Caco-2 (cell line): ENCODE measurements around the gene BLOC1S4. TPM values are rescaled to one million over a fixed set of nuclear protein-coding genes. Genes with fewer than 3 reads are reported as not detected.

ENCODE experiments used
- BruUV-seq: library from RNA; stranded (reverse); fragments of 400-500 nt; replicated peaks from 2 replicates; lab custom pipeline; 2021; lab: Mats Ljungman, UMichigan
- CTCF ChIA-PET: fragments of 300-600 bp; sonication (Branson Sonifier 250); formaldehyde crosslinking; loops from one replicate; lab custom pipeline; 2022; ENCODE audit warnings: antibody characterized with exemption; lab: Charles Lee
- POLR2A ChIA-PET: fragments of 300-600 bp; sonication (Branson Sonifier 250); formaldehyde crosslinking; loops from one replicate; lab custom pipeline; 2022; ENCODE audit warnings: antibody characterized with exemption; lab: Charles Lee
- DNase-seq, 2 experiments: peaks; one replicate each; pipeline versions ENCODE4 v3.0.0 to v3.0.0-alpha.2; 2020 to 2022
- H3K27me3 ChIP-seq: replicated peaks from 2 replicates; pipeline ENCODE4 v1.6.0; 2011; ENCODE audit warnings: low read length; ENCODE audit not compliant: control insufficient read depth, insufficient read depth
- H3K36me3 ChIP-seq: 2 replicates; pipeline ENCODE4 v1.5.1; 2011; ENCODE audit warnings: low read length; ENCODE audit not compliant: control insufficient read depth, insufficient read depth
- H3K4me1 ChIP-seq: fragments of 250-450 bp; sonication (Bioruptor Pico); 2 replicates; pipeline ENCODE4 v1.5.1; 2020; ENCODE audit warnings: mild to moderate bottlenecking
- H3K4me3 ChIP-seq: 2 replicates; pipeline ENCODE4 v1.5.1; 2011; ENCODE audit warnings: low read depth, mild to moderate bottlenecking, control low read depth, low read length
- H3K9me3 ChIP-seq: fragments of 250-450 bp; sonication (Bioruptor Pico); 2 replicates; pipeline ENCODE4 v1.5.1; 2020; ENCODE audit warnings: mild to moderate bottlenecking, moderate library complexity
- H3K27ac Mint-ChIP-seq: one replicate; pipeline ENCODE4 v1.8.0; 2022; ENCODE audit warnings: mixed read lengths; ENCODE audit not compliant: unreplicated experiment
- H3K27me3 Mint-ChIP-seq: one replicate; pipeline ENCODE4 v1.8.0; 2022; ENCODE audit warnings: mixed read lengths; ENCODE audit not compliant: insufficient read depth, unreplicated experiment
- H3K36me3 Mint-ChIP-seq: one replicate; pipeline ENCODE4 v1.8.0; 2022; ENCODE audit warnings: mild to moderate bottlenecking, mixed read lengths; ENCODE audit not compliant: insufficient read depth, unreplicated experiment
- H3K4me1 Mint-ChIP-seq: one replicate; pipeline ENCODE4 v1.8.0; 2022; ENCODE audit warnings: low read depth, mixed read lengths; ENCODE audit not compliant: unreplicated experiment
- H3K4me3 Mint-ChIP-seq: one replicate; pipeline ENCODE4 v1.8.0; 2022; ENCODE audit warnings: mild to moderate bottlenecking, moderate library complexity, mixed read lengths; ENCODE audit not compliant: unreplicated experiment
- H3K9me3 Mint-ChIP-seq: one replicate; pipeline ENCODE4 v1.8.0; 2022; ENCODE audit warnings: mixed read lengths; ENCODE audit not compliant: unreplicated experiment
- intact Hi-C: fragments of 100-400 bp; cut with micrococcal nuclease; formaldehyde crosslinking; loops from one replicate; pipeline ENCODE4 v1.10.0; 2022; ENCODE audit not compliant: unreplicated experiment
- total RNA-seq: library from RNA; stranded (reverse); gene quantifications from 2 replicates; pipeline ENCODE4 v1.2.3, GENCODE V29; 2022
- TF ChIP-seq, protein P1 (sequence below), 2 experiments: fragments of 200-600 bp in 1 of 2; IDR thresholded peaks; 1 replicate in 1 of 2; 2 replicates in 1 of 2; pipeline versions ENCODE4 v1.5.1 to v1.8.0; 2011 to 2022; ENCODE audit warnings: antibody characterized with exemption in 1 of 2, control low read depth in 1 of 2, inconsistent platforms in 1 of 2, low read depth in 1 of 2, low read length in 1 of 2, mild to moderate bottlenecking in 1 of 2, moderate library complexity in 1 of 2; ENCODE audit not compliant: insufficient read depth in 1 of 2, severe bottlenecking in 1 of 2, unreplicated experiment in 1 of 2

Gene BLOC1S4
- total RNA-seq, 1 experiment from 2014 or later, result 17.2 TPM

DNA sequence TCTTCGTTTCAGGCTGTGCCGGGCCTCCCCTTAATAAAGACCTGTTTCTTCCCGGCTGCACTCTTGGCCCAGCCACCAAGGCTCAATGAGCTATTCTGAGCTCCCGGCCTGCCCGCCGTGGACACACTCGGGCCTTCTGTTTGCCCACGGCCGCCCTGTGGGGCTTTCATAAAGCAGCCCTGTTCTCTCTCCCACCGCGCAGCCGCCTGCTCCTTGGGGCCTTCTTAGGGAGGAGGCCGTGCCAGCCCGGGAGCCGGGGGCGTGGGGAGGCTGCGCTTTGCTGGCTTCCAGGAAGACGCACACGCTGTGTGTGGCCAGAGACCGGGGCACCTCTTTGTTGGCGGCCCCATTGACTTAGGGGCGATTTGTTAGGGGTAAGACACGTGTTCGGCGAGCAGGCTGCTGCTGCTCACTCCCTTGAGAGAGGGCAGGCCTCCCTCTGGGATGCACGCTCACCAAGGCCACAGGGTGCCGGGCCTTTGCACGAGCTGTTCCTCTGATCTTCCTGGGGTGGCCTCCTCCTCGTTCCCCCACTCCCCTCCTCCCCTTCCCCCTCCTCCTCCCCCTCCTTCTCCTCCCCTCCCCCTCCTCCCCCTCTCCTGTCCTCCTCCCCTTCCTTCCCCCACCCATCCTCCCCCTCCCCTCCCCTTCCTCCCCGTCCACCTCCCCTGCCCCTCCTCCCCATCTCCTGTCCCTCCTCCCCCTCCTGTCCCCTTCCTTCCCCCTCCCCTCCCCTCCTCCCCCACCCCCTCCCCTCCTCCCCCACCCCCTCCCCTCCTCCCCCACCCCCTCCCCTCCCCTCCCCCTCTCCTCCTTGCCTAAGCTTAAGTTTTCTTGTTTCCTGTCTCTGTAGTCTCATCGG, 11.3 kb downstream of the BLOC1S4 start:
- no peak overlapping the region for H3K4me3 Mint-ChIP-seq

DNA sequence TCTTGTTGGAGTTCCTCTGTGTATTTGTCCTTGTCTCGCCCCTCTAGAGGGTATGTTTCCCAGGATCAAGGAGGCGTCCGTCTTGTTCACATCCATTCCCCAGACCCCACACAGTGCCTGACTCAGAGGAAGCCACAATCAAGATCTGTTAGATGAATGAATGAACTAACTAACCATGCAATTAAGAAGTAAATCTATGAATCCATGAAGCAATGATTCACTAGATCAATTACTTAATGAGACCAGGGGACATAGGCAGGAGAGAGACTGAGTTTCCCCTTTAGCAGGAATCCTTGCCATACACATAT, 11.9 kb downstream of the BLOC1S4 start:
- POLR2A ChIA-PET, result no interaction called here
- H3K4me3 ChIP-seq, result no peak overlapping the region
- no peaks in the 10 kb centered on the region for H3K36me3 ChIP-seq
- peaks cover 7% of the 10 kb centered on the region; the same call in 1 of the 2 replicates for H3K4me1 ChIP-seq
- Mint-ChIP-seq H3K36me3 (no peaks in the 10 kb centered on the region), H3K9me3 (no peaks in the 10 kb centered on the region), H3K27ac (no peak overlapping the region), H3K4me3 (no peak overlapping the region), H3K27me3 (no peaks in the 10 kb centered on the region), H3K4me1 (no peaks in the 10 kb centered on the region)
- TF ChIP-seq, protein P1, sequence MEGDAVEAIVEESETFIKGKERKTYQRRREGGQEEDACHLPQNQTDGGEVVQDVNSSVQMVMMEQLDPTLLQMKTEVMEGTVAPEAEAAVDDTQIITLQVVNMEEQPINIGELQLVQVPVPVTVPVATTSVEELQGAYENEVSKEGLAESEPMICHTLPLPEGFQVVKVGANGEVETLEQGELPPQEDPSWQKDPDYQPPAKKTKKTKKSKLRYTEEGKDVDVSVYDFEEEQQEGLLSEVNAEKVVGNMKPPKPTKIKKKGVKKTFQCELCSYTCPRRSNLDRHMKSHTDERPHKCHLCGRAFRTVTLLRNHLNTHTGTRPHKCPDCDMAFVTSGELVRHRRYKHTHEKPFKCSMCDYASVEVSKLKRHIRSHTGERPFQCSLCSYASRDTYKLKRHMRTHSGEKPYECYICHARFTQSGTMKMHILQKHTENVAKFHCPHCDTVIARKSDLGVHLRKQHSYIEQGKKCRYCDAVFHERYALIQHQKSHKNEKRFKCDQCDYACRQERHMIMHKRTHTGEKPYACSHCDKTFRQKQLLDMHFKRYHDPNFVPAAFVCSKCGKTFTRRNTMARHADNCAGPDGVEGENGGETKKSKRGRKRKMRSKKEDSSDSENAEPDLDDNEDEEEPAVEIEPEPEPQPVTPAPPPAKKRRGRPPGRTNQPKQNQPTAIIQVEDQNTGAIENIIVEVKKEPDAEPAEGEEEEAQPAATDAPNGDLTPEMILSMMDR (IDR thresholded peaks at IDR 0.05; ENCODE audit: insufficient read depth in 1 of 2, low read depth in 1 of 2, low read length in 1 of 2, severe bottlenecking in 1 of 2, unreplicated experiment in 1 of 2), result no peak
- no peak for DNase-seq
- no peaks in the 10 kb centered on the region for H3K27me3 ChIP-seq
- CTCF ChIA-PET, result no interaction called here
- H3K9me3 ChIP-seq, result no peaks in the 10 kb centered on the region
- intact Hi-C loops, result no loop called here
- no TSS peak for BruUV-seq

More for the DNA sequence above, 11.3 kb downstream of the BLOC1S4 start:
- TF ChIP-seq, protein P1 (IDR thresholded peaks at IDR 0.05; ENCODE audit: insufficient read depth in 1 of 2, low read depth in 1 of 2, low read length in 1 of 2, severe bottlenecking in 1 of 2, unreplicated experiment in 1 of 2), result no peak
- ChIA-PET CTCF (no interaction called here), POLR2A (no interaction called here)
- Histone ChIP-seq H3K4me1 (peaks cover under 1% of the 10 kb centered on the region; the same call in 1 of the 2 replicates), H3K4me3 (no peak overlapping the region), H3K36me3 (no peaks in the 10 kb centered on the region), H3K27me3 (no peaks in the 10 kb centered on the region), H3K9me3 (no peaks in the 10 kb centered on the region)
- no peak for DNase-seq
- H3K27ac Mint-ChIP-seq, result no peak overlapping the region
- H3K36me3 Mint-ChIP-seq, result no peaks in the 10 kb centered on the region
- no TSS peak for BruUV-seq
- H3K9me3 Mint-ChIP-seq, result no peaks in the 10 kb centered on the region
- no peaks in the 10 kb centered on the region for H3K4me1 Mint-ChIP-seq
- intact Hi-C loops, result no loop called here
- H3K27me3 Mint-ChIP-seq, result no peaks in the 10 kb centered on the region

DNA sequence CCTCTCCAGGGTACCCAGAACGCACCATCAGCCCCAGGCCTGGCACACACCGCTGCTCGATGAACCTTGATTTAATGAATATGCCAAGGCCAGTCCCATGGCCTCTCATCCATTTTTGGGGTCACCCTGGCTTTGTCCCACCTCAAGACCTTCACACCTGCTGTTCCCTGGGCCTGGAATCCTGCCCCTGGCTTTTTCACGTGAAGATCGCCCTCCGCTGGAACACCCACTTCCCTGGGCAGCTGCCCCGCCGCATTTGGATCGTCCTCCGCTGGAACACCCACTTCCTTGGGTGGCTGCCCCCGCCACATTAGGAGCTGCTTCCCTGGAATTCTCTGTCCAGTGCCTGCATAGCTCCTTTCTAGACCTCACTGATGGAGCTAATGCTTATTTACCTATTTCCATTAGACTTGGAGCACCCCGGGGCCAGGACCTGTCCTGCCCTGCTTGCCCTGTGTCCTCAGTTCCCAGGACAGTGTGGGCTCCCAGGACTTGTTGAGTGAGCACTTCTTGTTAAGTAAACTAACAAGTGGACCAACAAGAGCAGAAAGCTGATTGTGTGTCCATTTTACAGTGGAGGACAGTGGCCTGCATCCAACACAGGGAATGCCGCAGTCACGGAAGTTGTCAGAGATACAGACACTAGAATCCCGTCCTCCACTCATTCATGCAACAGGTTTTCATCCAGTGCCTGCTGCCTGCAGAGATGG, 12.5 kb downstream of the BLOC1S4 start:
- no peak for DNase-seq
- Histone ChIP-seq H3K36me3 (no peaks in the 10 kb centered on the region), H3K4me1 (peaks cover 7% of the 10 kb centered on the region; the same call in 1 of the 2 replicates), H3K27me3 (no peaks in the 10 kb centered on the region), H3K4me3 (no peak overlapping the region), H3K9me3 (no peaks in the 10 kb centered on the region)
- TF ChIP-seq, protein P1 (IDR thresholded peaks at IDR 0.05; ENCODE audit: insufficient read depth in 1 of 2, low read depth in 1 of 2, low read length in 1 of 2, severe bottlenecking in 1 of 2, unreplicated experiment in 1 of 2), result no peak
- BruUV-seq, result no TSS peak
- Mint-ChIP-seq H3K4me3 (no peak overlapping the region), H3K4me1 (peaks cover 3% of the 10 kb centered on the region), H3K27me3 (no peaks in the 10 kb centered on the region), H3K27ac (no peak overlapping the region), H3K9me3 (no peaks in the 10 kb centered on the region), H3K36me3 (no peaks in the 10 kb centered on the region)
- CTCF ChIA-PET, result no interaction called here
- intact Hi-C loops, result no loop called here
- POLR2A ChIA-PET, result no interaction called here
